Osteoblast (primary cell): Measurements from ENCODE around the gene MXI1. TPM values are rescaled to one million over a fixed set of nuclear protein-coding genes. Genes with fewer than 3 reads are reported as not detected.
"Not testable (repeated sequence)": the region's sequence is repeated elsewhere in the genome, so short reads cannot be mapped to it uniquely, and the experiment has no call there.

Source experiments
- DNase-seq: peaks from one replicate; pipeline ENCODE4 v3.0.0; 2011; ENCODE audit warnings: low spot score, mixed read lengths; ENCODE audit not compliant: insufficient read length; ENCODE audit errors: missing footprints
- H2AFZ ChIP-seq: 2 replicates; pipeline ENCODE4 v1.6.0; 2011; ENCODE audit warnings: mild to moderate bottlenecking, low read length
- H3K27ac ChIP-seq: 2 replicates; pipeline ENCODE4 v1.5.1; 2011; ENCODE audit warnings: mild to moderate bottlenecking, low read depth, low read length, moderate library complexity
- H3K27me3 ChIP-seq: 2 replicates; pipeline ENCODE4 v1.6.0; 2012; ENCODE audit warnings: mild to moderate bottlenecking, control low read depth, inconsistent platforms, low read length, moderate library complexity; ENCODE audit not compliant: insufficient read depth
- H3K36me3 ChIP-seq: 2 replicates; pipeline ENCODE4 v1.5.1; 2011; ENCODE audit warnings: mild to moderate bottlenecking, low read length, control low read depth, moderate library complexity; ENCODE audit not compliant: insufficient read depth
- H3K4me1 ChIP-seq: 2 replicates; pipeline ENCODE4 v1.5.1; 2011; ENCODE audit warnings: mild to moderate bottlenecking, low read length, control low read depth, moderate library complexity; ENCODE audit not compliant: insufficient read depth
- H3K4me2 ChIP-seq: 2 replicates; pipeline ENCODE4 v1.6.0; 2011; ENCODE audit warnings: mild to moderate bottlenecking, low read length; ENCODE audit not compliant: insufficient read depth
- H3K4me3 ChIP-seq: fragments of 200-600 bp; sonication (generic); 3 replicates; pipeline ENCODE4 v1.5.1; 2012; ENCODE audit warnings: mild to moderate bottlenecking, low read length, inconsistent platforms; ENCODE audit not compliant: insufficient read depth
- H3K79me2 ChIP-seq: 2 replicates; pipeline ENCODE4 v1.6.0; 2012; ENCODE audit warnings: mild to moderate bottlenecking, low read length, control low read depth, inconsistent platforms; ENCODE audit not compliant: insufficient read depth
- H3K9me3 ChIP-seq: 2 replicates; pipeline ENCODE4 v1.5.1; 2011; ENCODE audit warnings: low read depth, low read length, control low read depth
- H4K20me1 ChIP-seq: 2 replicates; pipeline ENCODE4 v1.6.0; 2012; ENCODE audit warnings: mild to moderate bottlenecking, low read length, control low read depth; ENCODE audit not compliant: insufficient read depth
- CTCF ChIP-seq: IDR thresholded peaks from 2 replicates; pipeline ENCODE4 v1.5.1; 2011; ENCODE audit warnings: mild to moderate bottlenecking, low read depth, low read length, moderate library complexity; ENCODE audit errors: extremely low read depth
- total RNA-seq: library from RNA; depleted of rRNA; stranded (reverse); fragments of >200 nt; gene quantifications from 2 replicates; pipeline ENCODE4 v1.2.3, GENCODE V29; 2012

The MXI1 gene
- total RNA-seq, 1 donor = 41.6 TPM

- H3K4me2 ChIP-seq, H3K36me3 ChIP-seq, H2AFZ ChIP-seq, H3K27ac ChIP-seq, H3K4me3 ChIP-seq, H4K20me1 ChIP-seq, H3K9me3 ChIP-seq, H3K79me2 ChIP-seq, DNase-seq, H3K27me3 ChIP-seq, H3K4me1 ChIP-seq: not testable (repeated sequence)
Measured at GRCh38 chr10:110251392-110251791, 44.0 kb downstream of the MXI1 start.

- H3K79me2 ChIP-seq = no peaks in the 10 kb centered on the region
- no peak for DNase-seq
- no peaks in the 10 kb centered on the region for H4K20me1 ChIP-seq
- H3K36me3 ChIP-seq = no peaks in the 10 kb centered on the region
- no peak overlapping the region for H3K4me3 ChIP-seq
- no peak overlapping the region for H2AFZ ChIP-seq
- H3K4me2 ChIP-seq = no peak overlapping the region
- H3K4me1 ChIP-seq = no peaks in the 10 kb centered on the region
- H3K27ac ChIP-seq = no peak overlapping the region
- no peak for TF ChIP-seq CTCF
- H3K9me3 ChIP-seq = no peaks in the 10 kb centered on the region
- H3K27me3 ChIP-seq = no peaks in the 10 kb centered on the region
Measured at GRCh38 chr10:110252151-110252550, 44.7 kb downstream of the MXI1 start.

GRCh38 chr10:110254467-110254866 is 47.1 kb downstream of the MXI1 start:
- TF ChIP-seq CTCF = no peak
- Histone ChIP-seq H3K4me2 (no peak overlapping the region), H3K27ac (no peak overlapping the region), H2AFZ (no peak overlapping the region), H3K4me1 (no peaks in the 10 kb centered on the region), H4K20me1 (no peaks in the 10 kb centered on the region), H3K27me3 (no peaks in the 10 kb centered on the region), H3K4me3 (no peak overlapping the region), H3K79me2 (no peaks in the 10 kb centered on the region), H3K9me3 (no peaks in the 10 kb centered on the region), H3K36me3 (no peaks in the 10 kb centered on the region)
- DNase-seq = no peak

GRCh38 chr10:110258542-110258941 is 51.1 kb downstream of the MXI1 start:
- no peak overlapping the region for H3K4me3 ChIP-seq
- H3K4me2 ChIP-seq = no peak overlapping the region
- no peaks in the 10 kb centered on the region for H3K9me3 ChIP-seq
- H3K79me2 ChIP-seq = no peaks in the 10 kb centered on the region
- no peak for DNase-seq
- no peak overlapping the region for H3K27ac ChIP-seq
- H4K20me1 ChIP-seq = no peaks in the 10 kb centered on the region
- TF ChIP-seq CTCF = no peak
- no peak overlapping the region for H2AFZ ChIP-seq
- no peaks in the 10 kb centered on the region for H3K4me1 ChIP-seq
- no peaks in the 10 kb centered on the region for H3K27me3 ChIP-seq
- H3K36me3 ChIP-seq = no peaks in the 10 kb centered on the region
